ENCODE results near the gene MRTFB.

- TF ChIP-seq FOXK2 (IDR thresholded peaks at IDR 0.05) (no peak), PKNOX1 (IDR thresholded peaks at IDR 0.05) (no peak), BHLHE40 (IDR thresholded peaks at IDR 0.05; ENCODE audit: borderline replicate concordance) (no peak), ELF4 (IDR thresholded peaks at IDR 0.05) (no peak)
These were observed 41.5 kb upstream of the MRTFB start for GRCh38 chr16:14029658-14030057.

All from HEK293T (cell line).